SJCRH30 (cell line): ENCODE measurements around the gene PDE6B. TPM values are rescaled to one million over a fixed set of nuclear protein-coding genes. Genes with fewer than 3 reads are reported as not detected.

Experiments used
- DNase-seq, 2 experiments: peaks; one replicate each; pipeline ENCODE4 v3.0.0-alpha.2; 2015 to 2020
- H3K27ac ChIP-seq: fragments of 250-450 bp; sonication (Bioruptor Pico); 2 replicates; pipeline ENCODE4 v1.5.1; 2020; ENCODE audit warnings: mild to moderate bottlenecking, moderate library complexity
- H3K27me3 ChIP-seq: fragments of 250-450 bp; sonication (Bioruptor Pico); 2 replicates; pipeline ENCODE4 v1.5.1; 2020; ENCODE audit warnings: mild to moderate bottlenecking, moderate library complexity
- H3K36me3 ChIP-seq: fragments of 250-450 bp; sonication (Bioruptor Pico); 2 replicates; pipeline ENCODE4 v1.5.1; 2020; ENCODE audit warnings: mild to moderate bottlenecking, moderate library complexity
- H3K4me1 ChIP-seq: fragments of 250-450 bp; sonication (Bioruptor Pico); 2 replicates; pipeline ENCODE4 v1.5.1; 2020; ENCODE audit warnings: mild to moderate bottlenecking, moderate library complexity
- H3K4me3 ChIP-seq: fragments of 250-450 bp; sonication (Bioruptor Pico); 2 replicates; pipeline ENCODE4 v1.5.1; 2020; ENCODE audit warnings: mild to moderate bottlenecking, moderate library complexity
- H3K9me3 ChIP-seq: fragments of 250-450 bp; sonication (Bioruptor Pico); replicated peaks from 2 replicates; pipeline ENCODE4 v1.5.1; 2020; ENCODE audit warnings: mild to moderate bottlenecking, moderate library complexity
- total RNA-seq: library from RNA; depleted of rRNA; stranded (reverse); fragments of >200 nt; shearing (Covaris generic); gene quantifications from 2 replicates; pipeline ENCODE4 v1.2.3, GENCODE V29; 2014

Gene PDE6B
- total RNA-seq, 1 experiment from 2014 or later, result not detected

GRCh38 chr4:610411-611261, 14.7 kb upstream of the PDE6B start:
- no peaks in the 10 kb centered on the region for H3K36me3 ChIP-seq
- H3K27me3 ChIP-seq, result no peaks in the 10 kb centered on the region
- peaks cover 4% of the 10 kb centered on the region for H3K4me1 ChIP-seq
- H3K4me3 ChIP-seq, result no peak overlapping the region
- no peak overlapping the region for H3K27ac ChIP-seq
- DNase-seq, result peak; percentile 76 to 77
- H3K9me3 ChIP-seq, result no peaks in the 10 kb centered on the region

DNA sequence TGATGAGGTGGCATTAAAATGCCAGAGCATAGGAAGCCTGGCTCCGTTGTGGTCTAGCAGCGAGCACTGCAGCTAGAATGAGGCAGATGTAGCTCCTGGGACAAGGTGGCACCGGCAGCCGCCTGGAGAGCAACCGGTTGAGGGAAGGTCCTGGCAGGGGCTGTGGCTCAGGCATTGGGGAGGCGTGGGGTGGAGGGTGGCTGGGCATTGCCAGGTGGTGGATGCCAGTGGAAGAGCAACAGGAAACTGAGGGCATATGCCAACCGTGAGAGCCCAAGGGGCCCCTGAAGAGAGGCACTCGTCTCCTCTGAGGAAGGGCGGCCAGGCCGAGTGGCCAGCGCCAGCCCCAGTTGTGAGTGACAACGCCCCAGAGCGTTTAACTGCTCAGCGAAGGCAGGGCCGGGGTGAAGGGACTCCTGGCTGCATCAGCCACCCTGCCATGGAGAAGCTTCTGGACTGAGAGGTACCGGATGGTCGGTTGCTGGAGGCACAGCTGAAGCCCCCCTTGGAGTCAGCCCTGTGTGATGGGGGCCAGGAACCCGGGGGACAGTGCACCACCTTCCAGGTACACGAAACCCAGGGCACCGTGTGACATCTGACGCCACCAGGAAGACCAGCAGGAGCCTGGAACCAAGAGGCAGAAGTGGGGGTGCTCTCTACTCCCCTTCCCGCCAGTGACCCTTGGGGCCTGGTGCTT, 13.2 kb upstream of the PDE6B start:
- Histone ChIP-seq H3K36me3 (no peaks in the 10 kb centered on the region), H3K9me3 (no peaks in the 10 kb centered on the region), H3K4me3 (no peak overlapping the region), H3K27me3 (no peaks in the 10 kb centered on the region), H3K27ac (no peak overlapping the region), H3K4me1 (peaks cover 4% of the 10 kb centered on the region)
- no peak for DNase-seq

DNA sequence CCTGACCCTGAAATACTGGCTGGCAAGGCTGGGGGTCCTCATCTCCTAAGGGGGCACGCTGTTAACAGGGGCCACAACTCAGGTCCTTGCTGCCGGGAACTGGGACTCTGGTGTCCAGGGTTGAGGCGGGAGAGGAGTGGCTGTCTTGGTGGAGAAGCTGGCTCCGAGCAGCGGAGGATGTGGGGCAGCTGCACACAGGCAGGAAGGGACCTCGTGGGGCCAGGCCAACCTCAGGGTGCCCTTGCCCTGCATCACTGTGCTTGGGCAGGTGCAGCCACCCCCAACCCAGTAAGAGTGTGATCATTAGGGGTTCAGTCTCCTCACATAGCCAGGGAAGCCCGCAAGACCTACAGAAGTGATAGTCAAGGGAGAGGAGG, 12.6 kb upstream of the PDE6B start:
- no peak for DNase-seq

GRCh38 chr4:613126-613525, 12.2 kb upstream of the PDE6B start:
- no peak for DNase-seq

More for the DNA sequence above, 12.6 kb upstream of the PDE6B start:
- Histone ChIP-seq H3K4me3 (no peak overlapping the region), H3K9me3 (no peaks in the 10 kb centered on the region), H3K36me3 (no peaks in the 10 kb centered on the region), H3K27ac (no peak overlapping the region), H3K27me3 (no peaks in the 10 kb centered on the region), H3K4me1 (peaks cover 4% of the 10 kb centered on the region)

DNA sequence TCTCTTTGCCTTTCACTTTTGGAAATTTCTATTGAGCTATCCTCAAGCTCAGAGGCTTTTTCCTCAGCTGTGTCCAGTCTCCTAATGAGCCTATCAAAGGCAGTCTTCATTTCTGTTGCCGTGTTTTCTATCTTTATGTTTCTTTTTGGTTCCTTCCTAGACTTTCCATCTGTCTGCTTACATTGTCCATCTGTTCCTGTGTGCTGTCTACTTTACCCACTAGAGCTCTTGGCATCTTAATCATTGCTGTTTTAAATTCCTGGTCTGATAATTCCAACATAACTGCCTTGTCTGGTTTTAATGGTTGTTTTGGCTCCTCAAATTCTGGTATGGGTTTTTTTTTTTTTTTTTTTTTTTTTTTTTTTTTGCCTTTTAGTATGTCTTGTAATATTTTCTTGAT, 9.3 kb upstream of the PDE6B start:
- Histone ChIP-seq H3K36me3 (no peaks in the 10 kb centered on the region), H3K9me3 (no peaks in the 10 kb centered on the region), H3K27ac (no peak overlapping the region), H3K4me3 (no peak overlapping the region), H3K4me1 (no peaks in the 10 kb centered on the region), H3K27me3 (no peaks in the 10 kb centered on the region)
- no peak for DNase-seq

More at GRCh38 chr4:613126-613525, 12.2 kb upstream of the PDE6B start:
- Histone ChIP-seq H3K27me3 (no peaks in the 10 kb centered on the region), H3K27ac (no peak overlapping the region), H3K9me3 (no peaks in the 10 kb centered on the region), H3K4me3 (no peak overlapping the region), H3K36me3 (no peaks in the 10 kb centered on the region), H3K4me1 (peaks cover 4% of the 10 kb centered on the region)

GRCh38 chr4:616911-617643, 8.3 kb upstream of the PDE6B start:
- no peak overlapping the region for H3K4me3 ChIP-seq
- no peaks in the 10 kb centered on the region for H3K9me3 ChIP-seq
- no peak overlapping the region for H3K27ac ChIP-seq
- no peaks in the 10 kb centered on the region for H3K4me1 ChIP-seq
- no peaks in the 10 kb centered on the region for H3K36me3 ChIP-seq
- no peaks in the 10 kb centered on the region for H3K27me3 ChIP-seq
- DNase-seq, result no peak

DNA sequence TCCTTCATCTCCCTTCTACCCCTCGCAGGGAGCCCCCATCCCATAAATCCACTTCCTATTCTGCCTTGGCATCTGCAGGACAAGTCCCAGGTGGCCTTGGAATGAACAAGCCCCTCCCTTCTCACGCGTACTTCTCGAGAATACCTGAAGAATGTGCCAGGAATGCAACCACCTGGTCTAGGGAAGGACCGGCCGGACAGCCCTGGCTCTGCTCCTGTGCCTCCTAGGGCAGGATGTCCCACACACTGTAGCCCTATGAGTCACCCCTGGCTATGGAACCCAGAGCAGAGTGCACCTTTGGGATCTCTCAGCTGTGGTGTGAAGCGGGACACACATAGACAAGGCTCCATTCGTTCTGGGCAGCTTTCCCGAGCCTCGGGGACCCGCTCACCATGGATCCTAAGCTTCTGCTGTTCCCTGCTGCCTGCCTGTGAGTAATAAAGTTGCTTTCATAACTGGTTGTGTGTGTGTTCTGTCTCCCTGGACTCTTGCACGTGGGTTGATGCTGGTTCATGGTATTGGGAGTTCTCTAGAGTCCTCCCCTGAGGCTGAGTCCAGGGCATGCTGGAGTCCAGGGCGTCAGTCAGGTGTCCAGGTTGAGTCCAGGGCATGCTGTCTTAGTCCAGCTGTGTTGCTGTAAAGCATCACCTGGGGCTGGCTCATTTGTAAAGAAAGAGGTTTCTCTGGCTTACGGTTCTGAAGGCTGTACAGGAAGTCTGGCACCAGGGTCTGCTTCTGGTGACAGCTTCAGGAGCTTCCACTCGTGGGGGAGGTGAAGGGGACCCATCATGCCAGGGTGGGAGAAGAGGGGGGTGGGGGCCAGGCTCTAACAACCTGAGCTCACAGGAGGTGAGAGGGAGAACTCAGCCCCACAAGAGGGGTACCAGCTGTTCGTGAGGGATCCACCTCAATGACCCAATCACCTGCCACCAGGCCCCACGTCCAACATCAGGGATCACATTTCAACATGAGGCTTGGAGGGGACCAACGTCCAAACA, 7.4 kb upstream of the PDE6B start:
- H3K4me1 ChIP-seq, result no peaks in the 10 kb centered on the region
- no peak overlapping the region for H3K4me3 ChIP-seq
- H3K27me3 ChIP-seq, result no peaks in the 10 kb centered on the region
- no peaks in the 10 kb centered on the region for H3K36me3 ChIP-seq
- DNase-seq, result no peak
- H3K27ac ChIP-seq, result no peak overlapping the region
- no peaks in the 10 kb centered on the region for H3K9me3 ChIP-seq

GRCh38 chr4:620201-620600, 5.2 kb upstream of the PDE6B start:
- Histone ChIP-seq H3K4me3 (no peak overlapping the region), H3K36me3 (no peaks in the 10 kb centered on the region), H3K4me1 (no peaks in the 10 kb centered on the region), H3K27ac (no peak overlapping the region), H3K9me3 (no peaks in the 10 kb centered on the region), H3K27me3 (no peaks in the 10 kb centered on the region)
- DNase-seq, result no peak

GRCh38 chr4:620851-621261, 4.5 kb upstream of the PDE6B start:
- H3K36me3 ChIP-seq, result no peaks in the 10 kb centered on the region
- H3K9me3 ChIP-seq, result no peaks in the 10 kb centered on the region
- H3K27ac ChIP-seq, result no peak overlapping the region
- no peaks in the 10 kb centered on the region for H3K4me1 ChIP-seq
- DNase-seq, result no peak
- H3K4me3 ChIP-seq, result no peak overlapping the region
- no peaks in the 10 kb centered on the region for H3K27me3 ChIP-seq

DNA sequence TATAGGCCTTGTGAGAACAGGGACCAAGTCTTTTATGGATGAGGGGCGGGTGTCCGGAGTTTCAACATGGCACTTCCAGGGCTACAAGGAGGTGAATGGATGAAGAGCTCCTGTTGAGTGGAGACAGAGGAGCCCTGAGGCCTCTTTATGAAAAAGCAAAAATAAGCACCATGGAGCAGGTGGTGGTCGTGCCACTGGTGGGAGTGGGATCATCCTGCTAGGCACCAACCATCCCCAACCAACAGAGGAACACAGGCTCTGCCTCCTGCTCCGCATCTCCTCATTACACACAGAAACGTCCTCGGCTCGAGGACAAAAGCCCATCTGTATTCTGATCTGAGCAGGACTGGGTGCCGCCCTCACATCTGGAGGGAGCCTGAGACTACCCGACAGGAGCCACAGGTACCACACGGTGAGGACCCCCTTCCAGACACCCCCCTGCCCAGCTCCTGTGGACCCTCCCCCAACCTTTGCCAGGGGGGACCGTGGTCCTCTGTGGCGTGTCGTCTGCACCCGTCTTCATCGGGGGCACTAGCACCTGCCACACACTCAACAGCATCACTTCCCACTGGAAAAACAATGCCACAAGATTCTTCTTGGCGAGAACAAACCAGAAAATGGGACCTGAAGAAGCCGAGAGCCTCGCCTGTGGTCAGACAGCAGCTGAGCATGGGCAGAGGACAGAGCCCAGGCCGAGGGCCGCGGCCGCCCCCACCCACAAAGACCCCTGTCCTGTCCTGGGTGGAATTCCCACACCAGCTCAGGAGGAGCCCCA, 3.9 kb upstream of the PDE6B start:
- Histone ChIP-seq H3K4me1 (no peaks in the 10 kb centered on the region), H3K27me3 (no peaks in the 10 kb centered on the region), H3K36me3 (no peaks in the 10 kb centered on the region), H3K27ac (no peak overlapping the region), H3K4me3 (no peak overlapping the region), H3K9me3 (no peaks in the 10 kb centered on the region)
- no peak for DNase-seq

DNA sequence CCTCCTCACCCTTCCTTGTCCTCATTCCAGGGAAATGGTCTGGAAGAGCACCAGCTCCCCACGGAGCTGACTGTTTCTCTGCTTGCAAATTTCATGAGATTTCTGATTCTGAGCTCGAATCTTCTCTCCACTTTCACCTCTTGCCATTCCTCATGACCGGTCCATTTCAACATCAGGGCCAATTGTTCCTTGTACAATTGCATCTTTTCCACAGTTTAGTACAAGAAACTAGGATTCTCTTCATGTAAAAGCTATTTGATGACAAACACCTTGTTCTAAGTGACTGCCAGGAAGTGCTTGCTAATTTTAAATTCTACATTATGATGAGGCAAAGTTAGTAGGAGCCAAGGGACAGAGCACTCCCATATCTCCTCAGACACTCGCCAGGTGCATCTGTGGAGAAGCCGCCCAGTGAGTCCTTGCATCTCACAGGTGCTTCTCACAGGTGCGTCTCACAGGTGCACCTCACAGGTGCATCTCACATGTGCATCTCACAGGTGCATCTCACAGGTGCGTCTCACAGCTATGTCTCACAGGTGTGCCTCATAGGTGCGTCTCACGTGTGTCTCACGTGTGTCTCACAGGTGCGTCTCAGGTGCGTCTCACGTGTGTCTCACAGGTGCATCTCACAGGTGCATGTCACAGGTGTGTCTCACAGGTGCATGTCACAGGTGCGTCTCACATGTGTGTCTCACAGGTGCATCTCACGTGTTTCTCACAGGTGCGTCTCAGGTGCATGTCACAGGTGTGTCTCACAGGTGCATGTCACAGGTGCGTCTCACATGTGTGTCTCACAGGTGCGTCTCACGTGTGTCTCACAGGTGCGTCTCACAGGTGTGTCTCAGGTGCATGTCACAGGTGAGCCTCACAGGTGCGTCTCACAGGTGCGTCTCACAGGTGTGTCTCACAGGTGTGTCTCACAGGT, 3.0 kb upstream of the PDE6B start:
- Histone ChIP-seq H3K27ac (no peak overlapping the region), H3K36me3 (no peaks in the 10 kb centered on the region), H3K4me3 (no peak overlapping the region), H3K27me3 (no peaks in the 10 kb centered on the region), H3K9me3 (no peaks in the 10 kb centered on the region), H3K4me1 (no peaks in the 10 kb centered on the region)
- no peak for DNase-seq

- no peak for DNase-seq
- Histone ChIP-seq H3K27ac (no peak overlapping the region), H3K27me3 (no peaks in the 10 kb centered on the region), H3K4me3 (no peak overlapping the region), H3K36me3 (no peaks in the 10 kb centered on the region), H3K4me1 (no peaks in the 10 kb centered on the region), H3K9me3 (no peaks in the 10 kb centered on the region)
These were observed 2.1 kb upstream of the PDE6B start for GRCh38 chr4:622996-623913.
